Left colon (tissue), 2 donors: ENCODE results near the gene CCL19. TPM values are rescaled to one million over a fixed set of nuclear protein-coding genes. Genes with fewer than 3 reads are reported as not detected.
"Not testable (repeated sequence)": the region's sequence is repeated elsewhere in the genome, so short reads cannot be mapped to it uniquely, and the experiment has no call there.

Experiments used
- ATAC-seq: fragments of 200-7000 bp; cut with Tn5 transposase; one replicate; pipeline ENCODE4 v1.9.1; 2020; ENCODE audit warnings: mild to moderate bottlenecking, moderate library complexity
- DNase-seq, 2 donors: peaks; one replicate each; pipeline ENCODE4 v3.0.0-alpha.2; 2020
- intact Hi-C, 2 donors: fragments of 100-400 bp; cut with DNase I in 1 of 2; cut with micrococcal nuclease in 1 of 2; formaldehyde crosslinking; loops; one replicate each; pipeline versions ENCODE4 v1.11.2 to v1.14.0; 2022; cut with DNase I, micrococcal nuclease
- long read RNA-seq: library from polyadenylated mRNA; unstranded; transcript quantifications from one replicate; pipeline ENCODE4 v2.0.0, GENCODE V29; 2021
- total RNA-seq, 2 donors: library from RNA; stranded (reverse); fragmentation: NEBNext Ultra II Directional; extraction: Animal tissue kit (Norgen Biotek cat#: 25700); gene quantifications; one replicate each; pipeline ENCODE4 v1.2.1, GENCODE V29; 2021
- donor health status: DM: no; HTN: no; CAD: no.
- donor health status: DM: yes; HTN: yes; CAD: no.

The CCL19 gene
- total RNA-seq: 1 to 10 TPM in 1 of 2 donors, not detected in 1; 2.6 TPM
- long read RNA-seq: 0 reads

- intact Hi-C loops: no loop called here
Observed at GRCh38 chr9:34690983-34691935, at the start of gene CCL19. Gene CCL19 (minus strand): TSS chr9:34691276. CDS start chr9:34691139, 137 bp downstream.

GRCh38 chr9:34740176-34740575 lies 49.1 kb upstream of the CCL19 start:
- ATAC-seq, DNase-seq, intact Hi-C loops: not testable (repeated sequence)

More at GRCh38 chr9:34690983-34691935, at the start of gene CCL19:
- no peak for DNase-seq
- no peak for ATAC-seq

GRCh38 chr9:34737677-34738260 lies 46.7 kb upstream of the CCL19 start:
- intact Hi-C loops: no loop called here
- ATAC-seq: no peak
- no peak for DNase-seq

- ATAC-seq (no peak), DNase-seq (no peak)
- intact Hi-C loops: no loop called here
Observed at GRCh38 chr9:34734720-34735119, 43.6 kb upstream of the CCL19 start.

GRCh38 chr9:34732886-34733285 lies 41.8 kb upstream of the CCL19 start:
- DNase-seq: no peak
- no peak for ATAC-seq
- intact Hi-C loops: no loop called here

- DNase-seq (no peak), ATAC-seq (no peak)
- intact Hi-C loops: no loop called here
Observed at GRCh38 chr9:34732478-34732877, 41.4 kb upstream of the CCL19 start.

GRCh38 chr9:34723141-34723540 lies 32.1 kb upstream of the CCL19 start:
- intact Hi-C loops: no loop called here
- DNase-seq: no peak
- ATAC-seq: no peak

GRCh38 chr9:34719769-34720025 lies 28.6 kb upstream of the CCL19 start:
- ATAC-seq, intact Hi-C loops, DNase-seq: not testable (repeated sequence)

- intact Hi-C loops: no loop called here
- no peak for DNase-seq
- ATAC-seq: no peak
Observed at GRCh38 chr9:34719021-34719768, 28.1 kb upstream of the CCL19 start.

- ATAC-seq (no peak), DNase-seq (no peak)
- intact Hi-C loops: no loop called here
Observed at GRCh38 chr9:34717996-34718614, 27.0 kb upstream of the CCL19 start.

GRCh38 chr9:34716711-34717110 lies 25.6 kb upstream of the CCL19 start:
- DNase-seq (no peak), ATAC-seq (no peak)
- intact Hi-C loops: no loop called here

GRCh38 chr9:34715639-34716215 lies 24.7 kb upstream of the CCL19 start:
- DNase-seq: no peak
- no peak for ATAC-seq
- intact Hi-C loops: no loop called here

GRCh38 chr9:34714007-34714406 lies 22.9 kb upstream of the CCL19 start:
- ATAC-seq (no peak), DNase-seq (no peak)
- intact Hi-C loops: no loop called here

GRCh38 chr9:34712140-34712539 lies 21.1 kb upstream of the CCL19 start:
- intact Hi-C loops: no loop called here
- DNase-seq (no peak), ATAC-seq (no peak)

GRCh38 chr9:34710023-34710422 lies 18.9 kb upstream of the CCL19 start, which contains the start of gene CCL21:
Gene CCL21 (minus strand): TSS chr9:34710136. CDS start chr9:34710066, 70 bp downstream.
- intact Hi-C loops: no loop called here
- DNase-seq (peak in 1 of 2 donors; percentile 33), ATAC-seq (no peak)

GRCh38 chr9:34709196-34709978 lies 18.3 kb upstream of the CCL19 start:
- ATAC-seq (no peak), DNase-seq (no peak)
- intact Hi-C loops: loop anchor here in 1 of 2 donors (10.0 kb wide), 1 partner anchor 95 kb away; the partner anchor contains the start of gene RPP25L

GRCh38 chr9:34707130-34707529 lies 16.1 kb upstream of the CCL19 start:
- no peak for DNase-seq
- no peak for ATAC-seq
- intact Hi-C loops: loop anchor here in 1 of 2 donors (10.0 kb wide), 1 partner anchor 92 kb away; the partner anchor contains the start of gene RPP25L
